G401 (cell line): ENCODE data around the gene ZNF629. TPM values are rescaled to one million over a fixed set of nuclear protein-coding genes. Genes with fewer than 3 reads are reported as not detected.

Experiments
- DNase-seq: peaks from one replicate; pipeline ENCODE4 v3.0.0-alpha.2; 2015; ENCODE audit warnings: low spot score
- in situ Hi-C: cut with HindIII; loops from 2 replicates; pipeline ENCODE4 v1.10.0; 2016; ENCODE audit warnings: low sequenced_read_pairs, mixed read lengths
- total RNA-seq: library from RNA; depleted of rRNA; stranded (reverse); fragments of >200 nt; shearing (Covaris generic); gene quantifications from 2 replicates; pipeline ENCODE4 v1.2.3, GENCODE V29; 2014; rRNA removed

ZNF629 gene
- total RNA-seq, 1 experiment from 2014 or later = 27.6 TPM

DNA sequence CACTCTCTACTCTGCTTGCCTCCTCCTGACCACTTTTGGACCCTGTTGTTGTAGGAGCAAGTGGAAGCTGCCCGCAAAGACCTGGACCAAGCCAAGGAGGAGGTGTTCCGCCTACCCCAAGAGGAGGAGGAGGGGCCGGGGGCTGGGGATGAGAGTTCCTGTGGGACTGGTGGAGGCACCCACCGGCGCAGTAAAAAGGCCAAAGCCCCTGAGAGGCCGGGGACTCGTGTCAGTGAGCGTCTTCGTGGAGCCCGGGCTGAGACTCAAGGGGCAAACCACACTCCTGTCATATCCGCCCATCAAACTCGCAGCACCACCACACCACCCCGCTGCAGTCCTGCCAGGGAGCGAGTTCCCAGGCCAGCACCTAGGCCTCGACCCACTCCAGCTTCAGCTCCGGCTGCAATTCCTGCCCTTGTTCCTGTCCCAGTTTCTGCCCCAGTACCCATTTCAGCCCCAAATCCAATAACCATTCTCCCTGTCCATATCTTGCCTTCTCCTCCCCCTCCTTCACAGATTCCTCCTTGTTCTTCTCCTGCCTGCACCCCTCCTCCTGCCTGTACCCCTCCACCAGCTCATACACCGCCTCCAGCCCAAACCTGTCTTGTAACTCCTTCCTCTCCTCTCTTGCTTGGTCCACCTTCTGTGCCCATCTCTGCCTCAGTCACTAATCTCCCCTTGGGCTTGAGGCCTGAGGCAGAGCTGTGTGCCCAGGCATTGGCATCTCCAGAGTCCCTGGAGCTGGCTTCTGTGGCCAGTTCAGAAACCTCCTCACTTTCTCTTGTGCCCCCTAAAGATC lies 49.8 kb downstream of the ZNF629 start:
- DNase-seq = no peak
- in situ Hi-C loops = no loop called here

DNA sequence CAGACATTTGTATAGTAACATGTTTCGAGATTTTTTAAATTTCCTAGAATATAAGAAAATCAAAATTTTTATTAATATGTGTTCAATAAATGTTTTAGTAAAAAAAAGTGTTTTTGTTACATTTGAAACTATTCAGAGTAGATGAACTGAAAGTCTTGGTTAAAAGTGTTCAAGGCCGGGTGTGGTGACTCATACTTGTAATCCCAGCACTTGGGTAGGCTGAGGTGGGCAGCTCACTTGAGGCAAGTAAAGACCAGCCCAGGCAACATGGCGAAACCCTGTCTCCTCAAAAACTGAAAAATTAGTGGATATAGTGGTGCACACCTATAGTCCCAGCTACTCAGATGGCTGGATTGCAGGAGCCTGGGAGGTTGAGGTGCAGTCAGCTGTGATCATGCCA lies 55.6 kb downstream of the ZNF629 start:
- in situ Hi-C loops = no loop called here
- DNase-seq = no peak

DNA sequence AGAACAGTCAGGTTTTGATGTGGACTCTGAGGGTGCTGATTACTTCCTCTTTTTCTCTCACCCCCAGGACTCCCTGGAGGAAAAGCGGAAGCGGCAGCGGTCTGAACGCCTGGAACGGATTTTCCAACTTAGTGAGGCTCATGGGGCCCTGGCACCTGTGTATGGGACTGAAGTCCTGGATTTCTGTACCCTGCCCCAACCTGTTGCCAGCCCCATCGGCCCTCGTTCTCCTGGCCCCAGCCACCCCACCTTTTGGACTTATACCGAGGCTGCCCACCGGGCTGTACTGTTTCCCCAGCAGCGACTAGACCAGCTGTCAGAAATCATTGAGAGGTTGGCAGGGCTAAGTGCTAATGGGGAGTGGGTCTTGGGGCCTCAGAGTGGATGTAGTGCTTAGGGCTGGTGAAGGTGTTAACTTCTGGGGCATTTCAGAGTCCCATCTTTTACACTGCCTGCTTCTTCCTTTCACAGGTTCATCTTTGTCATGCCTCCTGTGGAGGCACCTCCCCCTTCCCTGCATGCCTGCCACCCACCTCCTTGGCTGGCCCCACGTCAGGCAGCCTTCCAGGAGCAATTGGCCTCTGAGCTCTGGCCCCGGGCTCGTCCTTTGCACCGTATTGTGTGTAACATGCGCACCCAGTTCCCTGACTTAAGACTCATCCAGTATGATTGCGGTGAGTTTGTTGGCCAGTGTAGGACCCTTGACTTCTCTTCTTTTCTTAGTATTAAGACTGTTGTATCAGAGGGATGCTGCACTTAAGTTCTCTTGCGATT lies 57.9 kb downstream of the ZNF629 start:
- no peak for DNase-seq

More for the DNA sequence above, 57.9 kb downstream of the ZNF629 start:
- in situ Hi-C loops = no loop called here

Other genes starting within 250 kb of the ZNF629 start
- 5.3 and 9.5 TPM in 2 replicates for gene ZNF764, start 228.8 kb downstream of the ZNF629 start, total RNA-seq
- gene ZNF688, start 215.5 kb downstream of the ZNF629 start, total RNA-seq = 6.9 and 10.2 TPM in 2 replicates
- gene ZNF785, start 201.5 kb downstream of the ZNF629 start, total RNA-seq = not detected in 2 replicates
- gene ZNF689, start 176.8 kb downstream of the ZNF629 start, total RNA-seq = 10.8 and 10.9 TPM in 2 replicates
- gene PRR14, start 136.2 kb downstream of the ZNF629 start, total RNA-seq = 2.4 and 5.4 TPM in 2 replicates
- gene FBRS, start 128.8 kb downstream of the ZNF629 start, total RNA-seq = 20.3 and 24.1 TPM in 2 replicates
- gene SRCAP, start 88.0 kb downstream of the ZNF629 start, total RNA-seq = 3.6 and 4.1 TPM in 2 replicates
- gene PHKG2, start 38.8 kb downstream of the ZNF629 start, total RNA-seq = 35.9 TPM in 2 replicates
- 2.4 and 6.5 TPM in 2 replicates for gene CFAP119, start 25.1 kb downstream of the ZNF629 start, total RNA-seq
- 136 and 189 TPM in 2 replicates for gene RNF40, start 24.9 kb downstream of the ZNF629 start, total RNA-seq
- gene BCL7C, start 106.9 kb upstream of the ZNF629 start, total RNA-seq = 58.1 and 89.3 TPM in 2 replicates
- 2.1 and 2.4 TPM in 2 replicates for gene CTF1, start 109.4 kb upstream of the ZNF629 start, total RNA-seq
- 67.1 and 85.6 TPM in 2 replicates for gene FBXL19, start 136.4 kb upstream of the ZNF629 start, total RNA-seq
- 57.6 and 62.8 TPM in 2 replicates for gene ORAI3, start 161.9 kb upstream of the ZNF629 start, total RNA-seq
- 0.51 and 1.1 TPM in 2 replicates for gene SETD1A, start 170.5 kb upstream of the ZNF629 start, total RNA-seq
- gene HSD3B7, start 198.0 kb upstream of the ZNF629 start, total RNA-seq = 21.7 and 23.6 TPM in 2 replicates
- gene STX1B, start 223.4 kb upstream of the ZNF629 start, total RNA-seq = 0.37 and 5.4 TPM in 2 replicates
- 54.0 and 54.8 TPM in 2 replicates for gene STX4, start 246.4 kb upstream of the ZNF629 start, total RNA-seq